ENCODE measurements around the gene GBP4.

GBP4 gene

DNA sequence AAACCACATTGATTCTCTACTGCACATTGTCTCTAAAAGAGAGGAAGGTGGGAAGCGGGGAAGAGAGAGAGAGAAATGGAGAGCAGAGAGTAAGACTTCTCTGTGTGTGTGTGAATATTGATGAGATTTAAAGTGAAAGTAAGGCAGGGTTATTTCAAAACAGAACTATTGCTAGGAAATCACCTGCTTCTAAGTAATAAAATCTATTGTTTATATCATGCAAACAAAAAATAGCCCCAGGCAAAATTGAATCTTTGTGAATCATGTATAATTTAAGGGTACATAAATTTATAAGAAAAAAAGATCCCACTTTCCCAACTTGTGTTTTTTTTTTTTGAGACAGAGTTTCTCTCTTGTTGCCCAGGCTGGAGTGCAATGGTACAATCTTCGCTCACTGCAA, 21.8 kb downstream of the GBP4 start:
- H3K56ac ChIP-seq (ENCODE audit: low read length) = no peak overlapping the region
- no peak overlapping the region for H2BK5ac ChIP-seq (ENCODE audit: low read length)
- H2BK15ac ChIP-seq (replicated peaks; ENCODE audit: low read depth) = no peak overlapping the region
- no peak for DNase-seq
- H3K36me3 ChIP-seq (ENCODE audit: control insufficient read depth, insufficient read depth, low read length) = no peaks in the 10 kb centered on the region
- H3K4me2 ChIP-seq (ENCODE audit: low read length) = no peak overlapping the region
- no peaks in the 10 kb centered on the region for H3K79me2 ChIP-seq (ENCODE audit: control insufficient read depth, insufficient read depth, low read length)
- H3K4me3 ChIP-seq (ENCODE audit: low read length) = no peak overlapping the region
- no peak overlapping the region for H3K18ac ChIP-seq (ENCODE audit: low read length)
- H3K27ac ChIP-seq (ENCODE audit: low read depth, low read length) = no peak overlapping the region
- 100% methylated on average over 1 of the region's 2 CpGs for WGBS (ENCODE audit: extremely low coverage, insufficient coverage, low lambda C conversion rate)
- H2AK5ac ChIP-seq (ENCODE audit: low read length) = no peak overlapping the region
- no peak overlapping the region for H3K9ac ChIP-seq (ENCODE audit: low read length)
- H3K23ac ChIP-seq (ENCODE audit: low read length) = no peak overlapping the region
- no peaks in the 10 kb centered on the region for H3K79me1 ChIP-seq (ENCODE audit: low read length)
- H3K4ac ChIP-seq (ENCODE audit: low read depth, low read length) = no peak overlapping the region
- H2BK120ac ChIP-seq (ENCODE audit: low read depth, low read length) = no peak overlapping the region
- H3K27me3 ChIP-seq (ENCODE audit: insufficient read depth, low read length, poor library complexity) = no peaks in the 10 kb centered on the region
- no peaks in the 10 kb centered on the region for H3K4me1 ChIP-seq (ENCODE audit: control insufficient read depth, low read depth, low read length)
- no peak overlapping the region for H4K8ac ChIP-seq (ENCODE audit: low read depth, low read length)
- no peak overlapping the region for H4K5ac ChIP-seq (ENCODE audit: low read length)

DNA sequence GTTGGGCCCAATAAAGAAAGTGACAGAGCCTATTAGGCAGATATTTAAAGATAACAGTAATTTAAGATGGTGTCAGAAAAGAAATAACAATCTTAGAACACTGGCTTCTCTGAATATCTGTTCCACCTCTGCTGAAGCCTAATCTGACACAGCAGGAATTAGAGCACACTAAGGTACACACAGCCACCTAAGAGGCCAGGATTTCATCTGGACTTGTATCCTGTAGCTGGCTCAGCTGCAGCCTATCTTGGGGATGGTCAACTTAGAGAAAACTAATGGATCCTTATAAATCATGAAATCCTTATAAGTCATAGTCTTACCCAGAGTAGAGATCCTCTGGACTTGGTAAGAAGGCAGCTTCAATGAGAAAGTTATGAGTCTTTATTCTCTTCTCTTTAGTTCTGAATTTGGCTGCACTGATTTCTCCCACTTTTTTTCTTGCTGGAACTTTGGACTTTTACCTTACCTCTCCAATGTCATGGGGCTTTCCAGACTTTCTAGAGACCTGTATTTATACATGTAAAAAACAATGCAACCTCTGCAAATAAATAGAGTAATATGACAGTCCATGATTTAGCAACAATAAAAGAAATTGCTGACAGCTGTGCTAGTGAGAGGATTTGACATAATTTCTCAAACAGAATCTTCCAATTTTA, 23.0 kb downstream of the GBP4 start, which contains the start of gene GBP7:
TSS of gene GBP7 (minus strand) at position 403 of the 656 bp plus-strand sequence. CDS start 4,068 bp downstream, outside the sequence.
- Histone ChIP-seq H3K79me2 (ENCODE audit: control insufficient read depth, insufficient read depth, low read length) (no peaks in the 10 kb centered on the region), H3K4me2 (ENCODE audit: low read length) (no peak within 1 kb of the TSS), H2AK5ac (ENCODE audit: low read length) (no peak within 1 kb of the TSS), H3K27ac (ENCODE audit: low read depth, low read length) (no peak within 1 kb of the TSS), H3K4ac (ENCODE audit: low read depth, low read length) (no peak within 1 kb of the TSS), H2BK5ac (ENCODE audit: low read length) (no peak within 1 kb of the TSS), H3K27me3 (ENCODE audit: insufficient read depth, low read length, poor library complexity) (no peaks in the 10 kb centered on the region), H3K18ac (ENCODE audit: low read length) (no peak within 1 kb of the TSS), H3K36me3 (ENCODE audit: control insufficient read depth, insufficient read depth, low read length) (no peaks in the 10 kb centered on the region), H4K5ac (ENCODE audit: low read length) (no peak within 1 kb of the TSS), H4K8ac (ENCODE audit: low read depth, low read length) (no peak within 1 kb of the TSS), H3K4me1 (ENCODE audit: control insufficient read depth, low read depth, low read length) (no peaks in the 10 kb centered on the region), H3K9ac (ENCODE audit: low read length) (no peak within 1 kb of the TSS), H3K23ac (ENCODE audit: low read length) (no peak within 1 kb of the TSS), H3K4me3 (ENCODE audit: low read length) (no peak within 1 kb of the TSS), H3K56ac (ENCODE audit: low read length) (no peak within 1 kb of the TSS), H2BK15ac (replicated peaks; ENCODE audit: low read depth) (no peak within 1 kb of the TSS), H3K79me1 (ENCODE audit: low read length) (no peaks in the 10 kb centered on the region), H2BK120ac (ENCODE audit: low read depth, low read length) (no peak within 1 kb of the TSS)
- no peak for DNase-seq

DNA sequence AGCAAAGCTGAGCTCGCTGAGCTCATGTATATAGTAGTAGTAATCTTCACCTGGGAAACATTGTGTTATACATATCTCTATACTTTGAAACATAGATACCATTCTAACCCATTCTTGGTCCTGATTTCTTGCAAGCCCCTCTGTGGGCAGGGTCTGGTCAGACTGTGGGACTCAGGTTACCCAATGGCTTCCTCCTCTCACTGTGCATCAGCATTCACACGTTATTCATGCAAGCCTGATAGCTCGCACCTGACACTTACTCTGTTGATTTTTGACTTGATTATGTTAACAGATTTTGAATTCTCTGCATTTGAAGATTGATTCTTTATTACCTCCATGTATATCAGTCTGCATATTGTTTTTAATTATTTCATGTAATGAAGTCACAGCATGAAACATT, 24.3 kb downstream of the GBP4 start:
- H3K4me1 ChIP-seq (ENCODE audit: control insufficient read depth, low read depth, low read length) = no peaks in the 10 kb centered on the region
- no peaks in the 10 kb centered on the region for H3K79me2 ChIP-seq (ENCODE audit: control insufficient read depth, insufficient read depth, low read length)
- H4K8ac ChIP-seq (ENCODE audit: low read depth, low read length) = no peak overlapping the region
- H3K79me1 ChIP-seq (ENCODE audit: low read length) = no peaks in the 10 kb centered on the region
- H3K36me3 ChIP-seq (ENCODE audit: control insufficient read depth, insufficient read depth, low read length) = no peaks in the 10 kb centered on the region
- H3K9ac ChIP-seq (ENCODE audit: low read length) = no peak overlapping the region
- no peak for DNase-seq
- no peak overlapping the region for H3K56ac ChIP-seq (ENCODE audit: low read length)
- no peak overlapping the region for H3K18ac ChIP-seq (ENCODE audit: low read length)
- no peak overlapping the region for H3K4ac ChIP-seq (ENCODE audit: low read depth, low read length)
- H4K5ac ChIP-seq (ENCODE audit: low read length) = no peak overlapping the region
- H3K23ac ChIP-seq (ENCODE audit: low read length) = no peak overlapping the region
- H2BK15ac ChIP-seq (replicated peaks; ENCODE audit: low read depth) = no peak overlapping the region
- WGBS (ENCODE audit: extremely low coverage, insufficient coverage, low lambda C conversion rate) = no CpG with 5 or more reads among the region's 3 CpGs
- H3K27ac ChIP-seq (ENCODE audit: low read depth, low read length) = no peak overlapping the region
- H3K27me3 ChIP-seq (ENCODE audit: insufficient read depth, low read length, poor library complexity) = no peaks in the 10 kb centered on the region
- no peak overlapping the region for H2BK120ac ChIP-seq (ENCODE audit: low read depth, low read length)
- no peak overlapping the region for H2BK5ac ChIP-seq (ENCODE audit: low read length)
- no peak overlapping the region for H3K4me2 ChIP-seq (ENCODE audit: low read length)
- no peak overlapping the region for H3K4me3 ChIP-seq (ENCODE audit: low read length)
- no peak overlapping the region for H2AK5ac ChIP-seq (ENCODE audit: low read length)

DNA sequence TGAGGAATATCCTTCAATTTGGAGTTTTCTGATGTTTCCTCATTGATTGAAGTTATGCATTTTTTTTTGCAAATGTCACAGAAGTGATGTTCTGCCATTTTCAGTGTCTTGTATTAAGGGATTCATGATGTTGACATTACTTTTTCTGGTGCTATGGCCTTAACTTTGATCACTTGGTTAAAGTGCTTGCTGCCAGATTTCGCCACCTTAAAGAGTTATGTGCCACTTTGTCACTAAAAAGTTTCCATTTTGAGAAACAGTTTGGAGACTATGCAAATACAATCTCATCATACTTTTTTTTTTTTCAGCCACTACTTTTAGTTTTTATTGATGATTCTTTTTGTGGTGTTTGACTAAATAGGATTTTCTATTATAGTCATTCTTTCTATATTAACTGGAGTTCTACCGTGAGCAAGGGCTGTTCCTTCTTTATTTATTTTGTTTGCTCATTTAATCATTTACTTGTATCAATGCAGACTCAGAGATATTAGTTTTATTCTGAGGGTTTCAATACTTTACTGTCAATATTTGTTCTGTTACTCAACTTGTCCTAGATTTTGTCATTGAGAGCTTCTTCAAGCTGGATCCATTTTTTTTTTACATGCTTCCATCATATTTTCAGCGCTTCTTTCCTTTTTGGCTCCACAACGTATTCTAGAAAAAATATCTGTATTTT, 26.1 kb downstream of the GBP4 start:
- Histone ChIP-seq H2BK15ac (replicated peaks; ENCODE audit: low read depth) (no peak overlapping the region), H4K8ac (ENCODE audit: low read depth, low read length) (no peak overlapping the region), H3K79me1 (ENCODE audit: low read length) (no peaks in the 10 kb centered on the region), H3K36me3 (ENCODE audit: control insufficient read depth, insufficient read depth, low read length) (no peaks in the 10 kb centered on the region), H2AK5ac (ENCODE audit: low read length) (no peak overlapping the region), H3K4me2 (ENCODE audit: low read length) (no peak overlapping the region), H3K9ac (ENCODE audit: low read length) (no peak overlapping the region), H3K23ac (ENCODE audit: low read length) (no peak overlapping the region), H3K79me2 (ENCODE audit: control insufficient read depth, insufficient read depth, low read length) (no peaks in the 10 kb centered on the region), H4K5ac (ENCODE audit: low read length) (no peak overlapping the region), H2BK5ac (ENCODE audit: low read length) (no peak overlapping the region), H3K56ac (ENCODE audit: low read length) (no peak overlapping the region), H3K27ac (ENCODE audit: low read depth, low read length) (no peak overlapping the region), H3K27me3 (ENCODE audit: insufficient read depth, low read length, poor library complexity) (no peaks in the 10 kb centered on the region), H3K18ac (ENCODE audit: low read length) (no peak overlapping the region), H3K4me1 (ENCODE audit: control insufficient read depth, low read depth, low read length) (no peaks in the 10 kb centered on the region), H2BK120ac (ENCODE audit: low read depth, low read length) (no peak overlapping the region), H3K4me3 (ENCODE audit: low read length) (no peak overlapping the region), H3K4ac (ENCODE audit: low read depth, low read length) (no peak overlapping the region)
- no CpG with 5 or more reads among the region's 4 CpGs for WGBS (ENCODE audit: extremely low coverage, insufficient coverage, low lambda C conversion rate)
- DNase-seq = no peak

DNA sequence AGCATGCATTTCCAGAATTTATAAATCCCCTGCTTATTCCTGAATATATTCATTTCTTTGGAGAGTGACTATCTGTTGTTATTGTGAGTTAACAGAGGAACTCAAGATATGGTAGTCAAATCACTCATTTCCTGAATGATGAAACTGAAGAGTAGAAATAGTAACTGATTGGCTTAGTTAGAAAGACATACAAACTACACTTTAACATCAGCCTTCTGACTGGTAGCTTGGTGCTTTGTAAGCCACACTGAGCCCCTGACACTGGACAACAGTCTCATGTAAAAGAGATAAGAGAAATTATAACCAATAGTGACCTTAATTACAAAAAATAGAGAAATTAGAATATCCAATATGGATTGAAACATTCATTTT, 27.7 kb downstream of the GBP4 start:
- H2BK15ac ChIP-seq (replicated peaks; ENCODE audit: low read depth) = no peak overlapping the region
- no peaks in the 10 kb centered on the region for H3K79me2 ChIP-seq (ENCODE audit: control insufficient read depth, insufficient read depth, low read length)
- no peak overlapping the region for H3K23ac ChIP-seq (ENCODE audit: low read length)
- no peak overlapping the region for H3K27ac ChIP-seq (ENCODE audit: low read depth, low read length)
- no peak overlapping the region for H3K56ac ChIP-seq (ENCODE audit: low read length)
- H3K4me3 ChIP-seq (ENCODE audit: low read length) = no peak overlapping the region
- DNase-seq = no peak
- H3K4ac ChIP-seq (ENCODE audit: low read depth, low read length) = no peak overlapping the region
- no peaks in the 10 kb centered on the region for H3K27me3 ChIP-seq (ENCODE audit: insufficient read depth, low read length, poor library complexity)
- no peak overlapping the region for H2BK5ac ChIP-seq (ENCODE audit: low read length)
- no peaks in the 10 kb centered on the region for H3K4me1 ChIP-seq (ENCODE audit: control insufficient read depth, low read depth, low read length)
- H3K9ac ChIP-seq (ENCODE audit: low read length) = no peak overlapping the region
- H3K36me3 ChIP-seq (ENCODE audit: control insufficient read depth, insufficient read depth, low read length) = no peaks in the 10 kb centered on the region
- H4K8ac ChIP-seq (ENCODE audit: low read depth, low read length) = no peak overlapping the region
- H3K4me2 ChIP-seq (ENCODE audit: low read length) = no peak overlapping the region
- no peak overlapping the region for H4K5ac ChIP-seq (ENCODE audit: low read length)
- no peak overlapping the region for H2AK5ac ChIP-seq (ENCODE audit: low read length)
- H2BK120ac ChIP-seq (ENCODE audit: low read depth, low read length) = no peak overlapping the region
- no peak overlapping the region for H3K18ac ChIP-seq (ENCODE audit: low read length)
- no peaks in the 10 kb centered on the region for H3K79me1 ChIP-seq (ENCODE audit: low read length)
